ENCODE measurements around the gene ZCCHC24. TPM values are rescaled to one million over a fixed set of nuclear protein-coding genes. Genes with fewer than 3 reads are reported as not detected.

Gene ZCCHC24
- total RNA-seq, 2 experiments from 2014 or later: 0.53 to 0.75 TPM

DNA sequence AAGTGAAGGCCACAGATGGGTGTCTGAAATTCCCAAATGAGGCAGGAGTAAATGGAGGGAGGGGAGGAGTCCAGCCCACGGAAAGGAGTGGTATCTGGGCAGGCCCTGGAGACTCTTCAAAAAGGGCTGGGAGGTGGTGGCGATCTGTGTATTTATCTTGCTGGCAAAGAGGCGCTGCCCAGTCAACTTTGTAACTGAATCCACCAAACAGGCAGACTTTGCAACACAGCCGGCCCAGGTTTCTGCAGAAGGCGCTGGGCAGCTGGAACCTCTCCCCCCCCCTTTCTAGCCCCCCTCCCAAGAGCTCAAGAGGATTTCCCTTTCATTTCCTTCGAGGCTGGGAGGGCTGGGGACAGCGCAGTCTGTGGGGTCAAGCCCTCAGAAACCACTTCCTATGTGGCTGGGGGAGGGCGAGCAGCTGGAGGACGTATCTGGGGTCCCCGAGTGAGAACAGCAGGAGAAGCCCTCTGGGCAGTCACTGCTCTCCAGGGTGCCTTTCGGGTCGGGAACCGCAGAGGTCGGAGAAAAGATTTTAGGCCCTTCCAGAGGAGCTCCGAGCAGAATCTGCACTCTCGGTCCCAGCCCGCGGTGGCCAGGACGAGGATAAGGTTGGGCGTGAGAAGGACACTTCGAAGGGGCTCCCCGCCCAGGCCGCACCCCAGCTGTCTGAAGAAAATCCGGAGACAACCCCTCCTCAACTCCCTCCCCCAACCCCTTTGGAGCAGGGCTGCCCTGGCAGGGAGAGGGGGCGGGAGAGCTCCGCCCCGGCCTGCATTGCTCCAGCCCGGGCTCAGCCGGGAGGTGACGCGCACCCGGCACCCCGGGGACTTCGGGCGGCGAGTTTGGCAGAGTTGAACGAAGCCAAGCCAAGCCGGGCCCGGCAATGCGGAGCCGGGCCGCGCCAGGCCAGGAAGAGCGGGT, 965 bp downstream of the ZCCHC24 start:
- Mint-ChIP-seq H3K27me3 (peaks cover 7% of the 10 kb centered on the region), H3K36me3 (ENCODE audit: low read depth) (no peaks in the 10 kb centered on the region), H3K4me3 (peak overlapping the region; percentile 65), H3K9me3 (ENCODE audit: low read depth) (no peaks in the 10 kb centered on the region), H3K4me1 (peaks cover 16% of the 10 kb centered on the region), H3K27ac (no peak overlapping the region)
- ChIA-PET POLR2A (interaction anchor here (0.7 to 1.0 kb wide), 2 partner anchors 10 to 196 kb away, joined by 3 read pairs; no protein-coding TSS in a partner anchor), CTCF (interaction anchor here (1.4 to 2.7 kb wide), 3 partner anchors 10 to 70 kb away, joined by 3 to 9 read pairs (median 4); no protein-coding TSS in a partner anchor)
- DNase-seq (peak; percentile 73), ATAC-seq (peak; percentile 33)
- intact Hi-C loops (cut with DNase I, micrococcal nuclease): loop anchor here (1.0 to 10.0 kb wide), 9 partner anchors 97 to 1415 kb away; partner anchors contain the start of genes PPIF (in 2 of the 2), ANXA11 (in 1 of the 2), POLR3A (in 1 of the 2) and ZMIZ1 (in 1 of the 2)

DNA sequence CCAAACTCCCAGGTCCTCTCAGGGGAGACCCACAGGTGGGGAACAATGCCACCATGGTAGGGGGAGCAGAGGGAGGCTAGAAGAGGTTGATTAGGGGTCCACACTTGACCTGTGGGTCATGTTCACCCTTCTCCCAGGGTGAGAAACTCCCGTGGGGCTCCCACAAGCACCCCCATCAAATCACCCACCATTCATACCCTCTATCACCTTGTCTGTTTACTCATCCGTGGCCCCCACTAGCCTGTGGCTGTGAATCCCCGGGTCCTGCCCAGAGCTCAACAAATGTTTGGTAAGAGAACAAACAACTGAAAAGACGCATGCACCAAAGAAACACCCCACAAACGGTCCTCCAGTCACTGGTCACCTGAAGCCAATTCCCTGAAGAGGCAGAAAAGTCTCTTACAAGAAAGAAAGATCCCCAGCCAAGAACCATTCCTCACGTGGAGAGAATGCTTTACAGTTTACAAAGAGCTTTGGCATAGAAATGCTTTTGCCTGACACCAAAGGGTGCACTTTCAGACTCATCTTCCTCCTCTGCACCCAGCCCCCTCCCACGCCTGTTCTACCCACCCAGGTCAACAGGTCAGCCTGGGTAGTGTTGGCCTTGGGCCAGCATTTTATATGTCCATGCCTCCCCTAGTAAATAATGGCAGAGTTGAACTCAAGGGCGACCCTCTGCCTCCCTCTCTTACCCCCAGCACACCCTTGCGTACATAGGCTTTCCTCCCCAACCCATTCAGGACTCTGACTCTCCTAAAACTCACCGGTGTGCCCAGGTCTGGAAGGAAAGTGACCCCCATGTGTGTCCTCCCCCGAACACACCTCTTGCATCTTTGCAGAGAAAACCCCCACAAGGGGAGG, 1.9 kb downstream of the ZCCHC24 start:
- no peaks in the 10 kb centered on the region for H3K36me3 Mint-ChIP-seq (ENCODE audit: low read depth)
- H3K9me3 Mint-ChIP-seq (ENCODE audit: low read depth): no peaks in the 10 kb centered on the region
- peak overlapping the region; percentile 65 for H3K4me3 Mint-ChIP-seq
- DNase-seq (no peak), ATAC-seq (no peak)
- ChIA-PET POLR2A (interaction anchor here (1.0 kb wide), 1 partner anchor 9 kb away, joined by 3 read pairs; no protein-coding TSS in a partner anchor), CTCF (interaction anchor here (1.4 to 2.7 kb wide), 3 partner anchors 9 to 69 kb away, joined by 3 to 9 read pairs (median 4); no protein-coding TSS in a partner anchor)
- intact Hi-C loops (cut with DNase I, micrococcal nuclease): loop anchor here in 1 of 2 experiments (10.0 kb wide), 1 partner anchor 469 kb away; no protein-coding TSS in a partner anchor
- H3K27ac Mint-ChIP-seq: no peak overlapping the region
- H3K27me3 Mint-ChIP-seq: peaks cover 7% of the 10 kb centered on the region
- H3K4me1 Mint-ChIP-seq: peaks cover 16% of the 10 kb centered on the region

DNA sequence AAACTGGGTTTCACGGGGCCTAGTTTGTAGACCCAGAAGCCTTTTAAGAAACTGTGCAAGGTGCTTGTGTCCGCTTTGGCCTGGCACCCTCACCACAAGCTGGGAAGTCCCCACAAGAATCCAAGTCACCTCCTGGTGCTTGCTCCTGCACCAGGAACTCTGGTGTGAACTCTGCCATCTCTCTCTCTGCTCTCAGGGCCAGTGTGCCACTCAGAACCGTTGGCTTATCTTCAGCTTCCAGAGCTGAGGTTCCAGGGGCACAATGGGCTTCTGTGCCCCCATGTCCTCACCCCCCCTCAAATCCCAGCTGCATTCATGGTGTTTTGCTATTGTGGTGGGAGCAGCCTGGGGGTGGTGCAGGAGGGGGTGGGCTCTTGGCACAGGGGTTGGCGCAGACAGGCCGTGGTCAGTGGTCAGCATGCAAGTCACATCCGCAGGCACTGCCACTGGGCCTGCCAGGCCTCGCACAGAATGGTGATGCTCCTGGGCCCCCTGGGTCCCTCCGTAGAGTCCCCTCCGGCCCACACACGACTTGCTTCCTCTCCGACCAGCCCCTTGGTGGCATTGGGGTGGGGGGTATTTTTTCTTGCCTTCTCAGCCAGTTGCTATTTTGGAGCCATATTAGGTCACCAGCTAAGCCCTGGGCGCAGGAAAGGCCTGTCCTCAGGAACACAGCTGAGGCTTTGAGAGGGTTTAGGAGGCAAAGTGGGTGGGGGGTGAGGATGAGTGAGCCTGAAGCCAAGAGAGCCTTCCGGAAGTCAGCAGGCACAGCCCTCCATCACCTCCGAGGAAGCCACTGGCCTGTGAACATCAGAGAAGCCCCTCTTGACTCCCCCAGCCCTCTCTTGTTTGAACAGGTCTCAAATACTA, 3.0 kb downstream of the ZCCHC24 start:
- H3K9me3 Mint-ChIP-seq (ENCODE audit: low read depth): no peaks in the 10 kb centered on the region
- peaks cover 7% of the 10 kb centered on the region for H3K27me3 Mint-ChIP-seq
- H3K4me1 Mint-ChIP-seq: peaks cover 16% of the 10 kb centered on the region
- H3K27ac Mint-ChIP-seq: no peak overlapping the region
- no peak for DNase-seq
- ChIA-PET CTCF (interaction anchor here (2.7 kb wide), 1 partner anchor 68 kb away, joined by 9 read pairs; no protein-coding TSS in a partner anchor), POLR2A (interaction anchor here (1.0 kb wide), 1 partner anchor 8 kb away, joined by 3 read pairs; no protein-coding TSS in a partner anchor)
- no peak for ATAC-seq
- H3K36me3 Mint-ChIP-seq (ENCODE audit: low read depth): no peaks in the 10 kb centered on the region
- H3K4me3 Mint-ChIP-seq: no peak overlapping the region
- intact Hi-C loops (cut with DNase I, micrococcal nuclease): loop anchor here in 1 of 2 experiments (10.0 kb wide), 1 partner anchor 468 kb away; no protein-coding TSS in a partner anchor

DNA sequence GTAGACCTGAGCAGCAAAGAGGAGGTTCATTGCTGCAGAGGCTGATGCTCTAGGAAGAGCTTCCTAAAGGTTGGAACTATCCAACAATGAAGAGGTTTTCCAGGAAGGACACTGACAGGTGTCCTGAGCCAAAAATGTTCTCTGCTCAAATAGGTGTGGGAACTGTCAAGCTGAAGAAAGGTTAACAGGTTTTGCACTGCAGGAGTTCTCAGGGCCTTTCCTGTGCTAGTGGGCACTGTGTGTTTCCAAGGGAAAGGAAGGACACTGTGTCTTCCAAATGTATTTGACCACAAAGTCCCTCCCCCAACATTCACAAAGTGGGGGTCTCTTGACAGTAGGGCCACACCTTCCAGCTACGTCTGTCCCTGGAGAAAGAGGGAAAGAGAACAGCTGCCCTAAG, 4.0 kb downstream of the ZCCHC24 start:
- Mint-ChIP-seq H3K27me3 (peaks cover 5% of the 10 kb centered on the region), H3K4me1 (peaks cover 16% of the 10 kb centered on the region), H3K27ac (no peak overlapping the region), H3K9me3 (ENCODE audit: low read depth) (no peaks in the 10 kb centered on the region), H3K36me3 (ENCODE audit: low read depth) (no peaks in the 10 kb centered on the region), H3K4me3 (no peak overlapping the region)
- DNase-seq (no peak), ATAC-seq (no peak)
- POLR2A ChIA-PET: no interaction called here
- CTCF ChIA-PET: interaction anchor here (1.3 kb wide), 1 partner anchor 12 kb away, joined by 3 read pairs; no protein-coding TSS in a partner anchor
- intact Hi-C loops (cut with DNase I, micrococcal nuclease): loop anchor here in 1 of 2 experiments (10.0 kb wide), 1 partner anchor 467 kb away; no protein-coding TSS in a partner anchor

- Mint-ChIP-seq H3K4me1 (peaks cover 12% of the 10 kb centered on the region), H3K36me3 (ENCODE audit: low read depth) (no peaks in the 10 kb centered on the region), H3K27ac (no peak overlapping the region), H3K4me3 (no peak overlapping the region), H3K9me3 (ENCODE audit: low read depth) (no peaks in the 10 kb centered on the region), H3K27me3 (peaks cover 3% of the 10 kb centered on the region)
- DNase-seq (no peak), ATAC-seq (no peak)
- ChIA-PET CTCF (interaction anchor here (1.3 kb wide), 1 partner anchor 11 kb away, joined by 3 read pairs; no protein-coding TSS in a partner anchor), POLR2A (no interaction called here)
- intact Hi-C loops (cut with DNase I, micrococcal nuclease): loop anchor here in 1 of 2 experiments (10.0 kb wide), 1 partner anchor 465 kb away; no protein-coding TSS in a partner anchor
These were observed 5.1 kb downstream of the ZCCHC24 start for GRCh38 chr10:79440281-79440680.

GRCh38 chr10:79438699-79439085, 6.7 kb downstream of the ZCCHC24 start:
- H3K27ac Mint-ChIP-seq: no peak overlapping the region
- ChIA-PET CTCF (no interaction called here), POLR2A (no interaction called here)
- H3K4me3 Mint-ChIP-seq: no peak overlapping the region
- H3K27me3 Mint-ChIP-seq: no peaks in the 10 kb centered on the region
- no peak for DNase-seq
- no peaks in the 10 kb centered on the region for H3K36me3 Mint-ChIP-seq (ENCODE audit: low read depth)
- no peaks in the 10 kb centered on the region for H3K9me3 Mint-ChIP-seq (ENCODE audit: low read depth)
- intact Hi-C loops (cut with DNase I, micrococcal nuclease): no loop called here
- peaks cover 17% of the 10 kb centered on the region for H3K4me1 Mint-ChIP-seq
- no peak for ATAC-seq

DNA sequence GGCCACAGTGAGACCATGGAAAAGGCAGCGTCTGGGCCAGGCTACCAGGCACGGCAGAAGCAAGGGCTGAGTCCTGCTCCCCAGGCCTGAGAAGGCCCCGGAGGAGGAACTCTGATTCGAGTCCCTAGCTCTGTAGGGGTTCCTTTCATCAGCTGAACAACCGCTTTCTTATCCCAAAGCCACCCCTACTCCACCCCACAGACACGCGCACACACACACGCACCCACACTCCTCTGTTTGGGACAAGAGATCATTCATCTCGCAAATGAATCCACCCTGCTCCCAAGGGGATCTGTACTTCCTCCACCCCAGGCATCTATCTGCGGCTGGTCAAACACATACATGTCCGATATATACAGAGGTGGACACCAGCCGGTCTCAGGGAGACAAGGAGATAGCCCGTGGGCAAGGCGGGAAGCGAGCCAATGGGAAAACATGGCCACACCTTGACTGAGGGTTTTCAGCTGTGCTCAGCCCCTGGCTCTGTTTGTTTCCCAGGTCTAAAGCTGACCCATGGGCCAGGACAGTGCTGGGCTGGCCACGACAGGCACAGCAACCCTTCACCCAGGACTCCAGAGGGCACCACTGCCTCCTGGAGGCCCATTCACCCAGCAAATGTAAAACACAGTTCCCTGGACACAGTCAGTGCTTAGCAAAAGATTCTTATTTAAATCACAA, 7.3 kb downstream of the ZCCHC24 start:
- H3K4me3 Mint-ChIP-seq: no peak overlapping the region

DNA sequence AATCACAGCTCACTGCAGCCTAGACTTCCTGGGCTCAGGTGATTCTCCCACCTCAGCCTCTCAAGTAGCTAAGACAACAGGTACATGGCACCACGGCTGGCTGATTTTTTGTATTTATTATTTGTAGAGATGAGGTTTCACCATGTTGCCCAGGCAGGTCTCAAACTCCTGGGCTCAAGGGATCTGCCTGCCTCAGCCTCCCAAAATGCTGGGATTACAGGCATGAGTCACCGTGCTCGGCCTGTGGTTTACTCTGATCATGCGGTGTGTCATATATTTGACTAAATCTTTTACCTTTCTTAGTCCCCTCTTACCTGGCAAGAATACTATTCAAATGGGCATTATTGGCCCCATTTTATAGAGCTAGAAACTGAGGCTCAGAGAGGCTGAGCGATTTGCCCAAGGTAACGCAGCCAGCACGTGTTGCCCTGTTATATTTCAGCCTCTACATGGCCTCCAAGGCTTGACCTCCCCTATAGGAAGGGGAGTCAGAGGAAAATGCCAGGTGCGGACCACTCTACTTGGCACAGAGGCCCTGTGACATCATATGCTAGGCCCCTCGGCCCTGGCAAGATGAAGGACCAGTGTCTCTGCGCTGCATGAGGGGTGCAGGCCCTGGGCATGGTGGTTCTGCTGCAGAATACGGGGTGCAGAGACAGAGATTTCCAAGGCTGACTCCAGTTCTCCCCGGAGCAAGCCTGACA, 8.2 kb downstream of the ZCCHC24 start:
- no peaks in the 10 kb centered on the region for H3K27me3 Mint-ChIP-seq
- no peak for ATAC-seq

More for the DNA sequence above, 7.3 kb downstream of the ZCCHC24 start:
- DNase-seq (no peak), ATAC-seq (no peak)
- Mint-ChIP-seq H3K36me3 (ENCODE audit: low read depth) (no peaks in the 10 kb centered on the region), H3K27me3 (no peaks in the 10 kb centered on the region), H3K9me3 (ENCODE audit: low read depth) (no peaks in the 10 kb centered on the region), H3K27ac (no peak overlapping the region), H3K4me1 (peaks cover 14% of the 10 kb centered on the region)
- CTCF ChIA-PET: interaction anchor here (1.5 kb wide), 1 partner anchor 23 kb away, joined by 5 read pairs; no protein-coding TSS in a partner anchor
- intact Hi-C loops (cut with DNase I, micrococcal nuclease): no loop called here
- POLR2A ChIA-PET: interaction anchor here (0.5 kb wide), 1 partner anchor 115 kb away, joined by 3 read pairs; no protein-coding TSS in a partner anchor

DNA sequence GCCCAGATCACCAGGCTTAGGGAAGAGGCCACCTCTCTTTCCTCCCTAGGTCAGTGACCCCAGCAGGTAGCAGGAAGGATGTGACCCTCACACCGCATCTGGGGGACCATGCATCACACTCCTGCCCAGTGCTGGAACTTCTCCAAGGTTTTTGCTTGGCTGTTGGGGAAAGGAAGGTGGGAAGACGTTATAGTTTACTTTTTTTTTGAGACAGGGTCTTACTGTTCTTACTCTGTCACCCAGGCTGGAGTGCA, 8.6 kb downstream of the ZCCHC24 start:
- Mint-ChIP-seq H3K36me3 (ENCODE audit: low read depth) (no peaks in the 10 kb centered on the region), H3K4me1 (peaks cover 14% of the 10 kb centered on the region), H3K27ac (no peak overlapping the region), H3K9me3 (ENCODE audit: low read depth) (no peaks in the 10 kb centered on the region), H3K4me3 (no peak overlapping the region), H3K27me3 (no peaks in the 10 kb centered on the region)
- DNase-seq (no peak), ATAC-seq (no peak)
- ChIA-PET POLR2A (no interaction called here), CTCF (interaction anchor here (0.6 to 1.5 kb wide), 2 partner anchors 9 to 24 kb away, joined by 3 to 5 read pairs; no protein-coding TSS in a partner anchor)
- intact Hi-C loops (cut with DNase I, micrococcal nuclease): no loop called here

More for the DNA sequence above, 8.2 kb downstream of the ZCCHC24 start:
- Mint-ChIP-seq H3K27ac (no peak overlapping the region), H3K4me1 (peaks cover 14% of the 10 kb centered on the region), H3K9me3 (ENCODE audit: low read depth) (no peaks in the 10 kb centered on the region), H3K4me3 (no peak overlapping the region), H3K36me3 (ENCODE audit: low read depth) (no peaks in the 10 kb centered on the region)
- CTCF ChIA-PET: interaction anchor here (0.6 to 1.5 kb wide), 2 partner anchors 10 to 23 kb away, joined by 3 to 5 read pairs; no protein-coding TSS in a partner anchor
- DNase-seq: no peak
- POLR2A ChIA-PET: no interaction called here
- intact Hi-C loops (cut with DNase I, micrococcal nuclease): no loop called here
